Brain microvascular endothelial cell (primary cell): ENCODE results near the gene TRMT1L.
A peak's percentile ranks its signal among the peaks of the same experiment; 100 is the strongest.
"Not testable (repeated sequence)": the region's sequence is repeated elsewhere in the genome, so short reads cannot be mapped to it uniquely, and the experiment has no call there.

ENCODE experiments used
- DNase-seq: peaks from one replicate; pipeline ENCODE4 v3.0.0-alpha.2; 2020
- H3K27ac ChIP-seq: fragments of 250-450 bp; sonication (Bioruptor Pico); 2 replicates; pipeline ENCODE4 v1.5.1; 2020; ENCODE audit warnings: mild to moderate bottlenecking, moderate library complexity
- H3K27me3 ChIP-seq: fragments of 250-450 bp; sonication (Bioruptor Pico); replicated peaks from 2 replicates; pipeline ENCODE4 v1.5.1; 2020; ENCODE audit warnings: mild to moderate bottlenecking
- H3K36me3 ChIP-seq: fragments of 250-450 bp; sonication (Bioruptor Pico); replicated peaks from 2 replicates; pipeline ENCODE4 v1.5.1; 2020; ENCODE audit warnings: mild to moderate bottlenecking
- H3K4me3 ChIP-seq: 2 replicates; pipeline ENCODE4 v1.5.1; 2011; ENCODE audit warnings: low read depth, mild to moderate bottlenecking, control low read depth, low read length, moderate library complexity
- CTCF ChIP-seq: IDR thresholded peaks from 2 replicates; pipeline ENCODE4 v1.5.1; 2011; ENCODE audit warnings: low read depth, mild to moderate bottlenecking, moderate library complexity, low read length, control low read depth, inconsistent platforms; ENCODE audit errors: missing control alignments
- in situ Hi-C: cut with HindIII; loops from 2 replicates; pipeline ENCODE4 v1.10.0; 2017; ENCODE audit warnings: low sequenced_read_pairs, low pct_ligation_motif_present

Gene TRMT1L

GRCh38 chr1:185156854-185157598 lies at the start of gene TRMT1L, which contains the start of gene SWT1:
TRMT1L (minus strand) TSS chr1:185156953; CDS start chr1:185156712, 241 bp downstream.
SWT1 (plus strand) TSS chr1:185157167; CDS start chr1:185160842, 3,675 bp downstream.
- peak within 1 kb of the TSS; percentile 94 for H3K27ac ChIP-seq
- peak within 1 kb of the TSS; percentile 87 for H3K4me3 ChIP-seq
- in situ Hi-C loops: loop anchor here (25.0 kb wide), 1 partner anchor 345 kb away; no protein-coding TSS in a partner anchor
- H3K36me3 ChIP-seq: no peaks in the 10 kb centered on the region
- no peaks in the 10 kb centered on the region for H3K27me3 ChIP-seq
- no peak for TF ChIP-seq CTCF
- peak; percentile 100 for DNase-seq

- no peak for DNase-seq
- in situ Hi-C loops: no loop called here
- H3K27me3 ChIP-seq: no peaks in the 10 kb centered on the region
- H3K27ac ChIP-seq: no peak overlapping the region
- no peaks in the 10 kb centered on the region for H3K36me3 ChIP-seq
- no peak for TF ChIP-seq CTCF
- no peak overlapping the region for H3K4me3 ChIP-seq
Measured at GRCh38 chr1:185200889-185201288, 44.1 kb upstream of the TRMT1L start.

- in situ Hi-C loops, H3K27ac ChIP-seq, H3K4me3 ChIP-seq, H3K27me3 ChIP-seq, DNase-seq, H3K36me3 ChIP-seq: not testable (repeated sequence)
Measured at GRCh38 chr1:185198712-185199111, 42.0 kb upstream of the TRMT1L start.

GRCh38 chr1:185193756-185194155 lies 37.0 kb upstream of the TRMT1L start:
- Histone ChIP-seq H3K4me3 (no peak overlapping the region), H3K27ac (no peak overlapping the region), H3K27me3 (no peaks in the 10 kb centered on the region), H3K36me3 (no peaks in the 10 kb centered on the region)
- in situ Hi-C loops: no loop called here
- TF ChIP-seq CTCF: no peak
- no peak for DNase-seq

GRCh38 chr1:185170291-185170848 lies 13.6 kb upstream of the TRMT1L start:
- TF ChIP-seq CTCF: peak; percentile 74
- no peaks in the 10 kb centered on the region for H3K36me3 ChIP-seq
- peak; percentile 66 for DNase-seq
- H3K4me3 ChIP-seq: peak overlapping the region; percentile 9
- H3K27me3 ChIP-seq: no peaks in the 10 kb centered on the region
- in situ Hi-C loops: loop anchor here (25.0 kb wide), 1 partner anchor 358 kb away; no protein-coding TSS in a partner anchor
- H3K27ac ChIP-seq: no peak overlapping the region

- in situ Hi-C loops: loop anchor here (25.0 kb wide), 1 partner anchor 354 kb away; no protein-coding TSS in a partner anchor
Measured at GRCh38 chr1:185166106-185166505, 9.4 kb upstream of the TRMT1L start.

More at GRCh38 chr1:185166106-185166505, 9.4 kb upstream of the TRMT1L start:
- TF ChIP-seq CTCF: no peak
- no peak overlapping the region for H3K4me3 ChIP-seq
- H3K27me3 ChIP-seq: no peaks in the 10 kb centered on the region
- DNase-seq: no peak
- H3K27ac ChIP-seq: no peak overlapping the region
- no peaks in the 10 kb centered on the region for H3K36me3 ChIP-seq
